GM23338 (cell line): ENCODE measurements around the gene SESN1. TPM values are rescaled to one million over a fixed set of nuclear protein-coding genes. Genes with fewer than 3 reads are reported as not detected.

Source experiments
- ATAC-seq: fragments of 200-7000 bp; cut with Tn5 transposase; 3 replicates; pipeline ENCODE4 v1.9.1; 2020
- DNase-seq: peaks from one replicate; pipeline ENCODE4 v3.0.0-alpha.2; 2015; ENCODE audit warnings: low spot score
- H2AFZ ChIP-seq: fragments of 200-600 bp; sonication (generic); 2 replicates; pipeline ENCODE4 v1.8.0; 2016; ENCODE audit warnings: antibody characterized with exemption, mild to moderate bottlenecking, moderate library complexity
- H3F3A ChIP-seq: fragments of 200-600 bp; sonication (generic); replicated peaks from 2 replicates; pipeline ENCODE4 v1.8.0; 2017; ENCODE audit warnings: antibody characterized with exemption, mixed run types, low read depth
- H3K27ac ChIP-seq: fragments of 200-600 bp; sonication (generic); 2 replicates; pipeline ENCODE4 v1.6.1; 2016; ENCODE audit warnings: low read depth
- H3K27me3 ChIP-seq: fragments of 200-600 bp; sonication (generic); 2 replicates; pipeline ENCODE4 v1.8.0; 2016; ENCODE audit warnings: mild to moderate bottlenecking, mixed run types, moderate library complexity; ENCODE audit not compliant: insufficient read depth
- H3K36me3 ChIP-seq: fragments of 200-600 bp; sonication (generic); 2 replicates; pipeline ENCODE4 v1.8.0; 2016; ENCODE audit warnings: mild to moderate bottlenecking; ENCODE audit not compliant: insufficient read depth
- H3K4me1 ChIP-seq: fragments of 200-600 bp; sonication (generic); 2 replicates; pipeline ENCODE4 v1.8.0; 2016; ENCODE audit warnings: mild to moderate bottlenecking, moderate library complexity; ENCODE audit not compliant: insufficient read depth
- H3K4me2 ChIP-seq: fragments of 200-600 bp; sonication (generic); 2 replicates; pipeline ENCODE4 v1.7.1; 2017; ENCODE audit warnings: mixed run types
- H3K4me3 ChIP-seq: fragments of 200-600 bp; sonication (generic); 2 replicates; pipeline ENCODE4 v1.6.1; 2016; ENCODE audit warnings: mixed run types
- H3K79me2 ChIP-seq: fragments of 200-600 bp; sonication (generic); replicated peaks from 2 replicates; pipeline ENCODE4 v1.8.0; 2017; ENCODE audit warnings: mild to moderate bottlenecking; ENCODE audit not compliant: insufficient read depth
- H3K9me2 ChIP-seq: fragments of 200-600 bp; sonication (generic); 2 replicates; pipeline ENCODE4 v1.8.0; 2017; ENCODE audit not compliant: insufficient read depth
- H4K20me1 ChIP-seq: fragments of 200-600 bp; sonication (generic); replicated peaks from 2 replicates; pipeline ENCODE4 v1.8.0; 2017; ENCODE audit warnings: mild to moderate bottlenecking; ENCODE audit not compliant: insufficient read depth
- H3K27ac Mint-ChIP-seq: 2 replicates; pipeline ENCODE4 v1.8.0; 2020; ENCODE audit warnings: inconsistent platforms, mild to moderate bottlenecking, moderate library complexity, mixed read lengths
- H3K27me3 Mint-ChIP-seq: 3 replicates; pipeline ENCODE4 v1.8.0; 2022; ENCODE audit warnings: low read depth, mild to moderate bottlenecking, moderate library complexity, mixed read lengths, inconsistent platforms; ENCODE audit not compliant: insufficient read depth, poor library complexity
- H3K36me3 Mint-ChIP-seq: 3 replicates; pipeline ENCODE4 v1.8.0; 2021; ENCODE audit warnings: low read depth, mild to moderate bottlenecking, inconsistent platforms, moderate library complexity, mixed read lengths
- H3K4me1 Mint-ChIP-seq: 3 replicates; pipeline ENCODE4 v1.8.0; 2020; ENCODE audit warnings: mild to moderate bottlenecking, inconsistent platforms, mixed read lengths
- H3K4me3 Mint-ChIP-seq: 3 replicates; pipeline ENCODE4 v1.8.0; 2021; ENCODE audit warnings: moderate library complexity, mild to moderate bottlenecking, inconsistent platforms, mixed read lengths
- H3K9me3 Mint-ChIP-seq: 3 replicates; pipeline ENCODE4 v1.8.0; 2020; ENCODE audit warnings: moderate library complexity, mild to moderate bottlenecking, inconsistent platforms, mixed read lengths
- CREB1 ChIP-seq: fragments of 250-450 bp; sonication (Bioruptor Pico); IDR thresholded peaks from 2 replicates; pipeline ENCODE4 v1.5.0; 2020; ENCODE audit warnings: low read depth, mild to moderate bottlenecking, moderate library complexity
- CTCF ChIP-seq, 2 experiments: fragments of 200-600 bp in 1 of 2; sonication (generic) in 1 of 2; conservative IDR thresholded peaks; 2 replicates each; pipeline versions ENCODE4 v1.5.1 to v1.6.1; 2016 to 2017; ENCODE audit warnings: antibody characterized with exemption in 2 of 2, low read depth in 2 of 2, mild to moderate bottlenecking in 2 of 2, moderate library complexity in 1 of 2
- EZH2 ChIP-seq: fragments of 200-600 bp; sonication (generic); IDR thresholded peaks from one replicate; pipeline ENCODE4 v1.8.0; 2017; ENCODE audit warnings: antibody characterized with exemption, mild to moderate bottlenecking, low read depth; ENCODE audit not compliant: unreplicated experiment
- EZH2phosphoT487 ChIP-seq: fragments of 200-600 bp; sonication (generic); IDR thresholded peaks from one replicate; pipeline ENCODE4 v1.8.1; 2018; ENCODE audit warnings: antibody characterized with exemption; ENCODE audit not compliant: unreplicated experiment
- JUNB ChIP-seq: IDR thresholded peaks from one replicate; pipeline ENCODE4 v1.6.1; 2016; ENCODE audit warnings: antibody characterized with exemption; ENCODE audit not compliant: unreplicated experiment
- NANOG ChIP-seq: IDR thresholded peaks from 2 replicates; pipeline ENCODE4 v1.6.1; 2016; ENCODE audit warnings: antibody characterized with exemption, borderline replicate concordance
- POLR2AphosphoS5 ChIP-seq: IDR thresholded peaks from 2 replicates; pipeline ENCODE4 v1.6.1; 2016; ENCODE audit warnings: antibody characterized with exemption, low read depth
- STAT1 ChIP-seq: IDR thresholded peaks from one replicate; pipeline ENCODE4 v1.6.1; 2016; ENCODE audit warnings: antibody characterized with exemption; ENCODE audit not compliant: unreplicated experiment
- polyA plus RNA-seq: library from polyadenylated mRNA; unstranded; fragments of >200 nt; fragmentation: Nextera tagmentation; extraction: Ambion mirVana; gene quantifications from 2 replicates; pipeline ENCODE4 v1.2.1, GENCODE V29; 2016
- total RNA-seq: library from RNA; depleted of rRNA; stranded (reverse); fragments of >200 nt; shearing (Covaris generic); gene quantifications from 2 replicates; pipeline ENCODE4 v1.2.3, GENCODE V29; 2014
- TF ChIP-seq, protein P1 (sequence below): fragments of 250-450 bp; sonication (Bioruptor Pico); IDR thresholded peaks from 2 replicates; pipeline ENCODE4 v1.5.0; 2020; ENCODE audit warnings: mild to moderate bottlenecking, moderate library complexity

Gene SESN1
- total and polyA plus RNA-seq, 2 experiments from 2014 or later = 26.2 to 36.4 TPM

- TF ChIP-seq, protein P1, sequence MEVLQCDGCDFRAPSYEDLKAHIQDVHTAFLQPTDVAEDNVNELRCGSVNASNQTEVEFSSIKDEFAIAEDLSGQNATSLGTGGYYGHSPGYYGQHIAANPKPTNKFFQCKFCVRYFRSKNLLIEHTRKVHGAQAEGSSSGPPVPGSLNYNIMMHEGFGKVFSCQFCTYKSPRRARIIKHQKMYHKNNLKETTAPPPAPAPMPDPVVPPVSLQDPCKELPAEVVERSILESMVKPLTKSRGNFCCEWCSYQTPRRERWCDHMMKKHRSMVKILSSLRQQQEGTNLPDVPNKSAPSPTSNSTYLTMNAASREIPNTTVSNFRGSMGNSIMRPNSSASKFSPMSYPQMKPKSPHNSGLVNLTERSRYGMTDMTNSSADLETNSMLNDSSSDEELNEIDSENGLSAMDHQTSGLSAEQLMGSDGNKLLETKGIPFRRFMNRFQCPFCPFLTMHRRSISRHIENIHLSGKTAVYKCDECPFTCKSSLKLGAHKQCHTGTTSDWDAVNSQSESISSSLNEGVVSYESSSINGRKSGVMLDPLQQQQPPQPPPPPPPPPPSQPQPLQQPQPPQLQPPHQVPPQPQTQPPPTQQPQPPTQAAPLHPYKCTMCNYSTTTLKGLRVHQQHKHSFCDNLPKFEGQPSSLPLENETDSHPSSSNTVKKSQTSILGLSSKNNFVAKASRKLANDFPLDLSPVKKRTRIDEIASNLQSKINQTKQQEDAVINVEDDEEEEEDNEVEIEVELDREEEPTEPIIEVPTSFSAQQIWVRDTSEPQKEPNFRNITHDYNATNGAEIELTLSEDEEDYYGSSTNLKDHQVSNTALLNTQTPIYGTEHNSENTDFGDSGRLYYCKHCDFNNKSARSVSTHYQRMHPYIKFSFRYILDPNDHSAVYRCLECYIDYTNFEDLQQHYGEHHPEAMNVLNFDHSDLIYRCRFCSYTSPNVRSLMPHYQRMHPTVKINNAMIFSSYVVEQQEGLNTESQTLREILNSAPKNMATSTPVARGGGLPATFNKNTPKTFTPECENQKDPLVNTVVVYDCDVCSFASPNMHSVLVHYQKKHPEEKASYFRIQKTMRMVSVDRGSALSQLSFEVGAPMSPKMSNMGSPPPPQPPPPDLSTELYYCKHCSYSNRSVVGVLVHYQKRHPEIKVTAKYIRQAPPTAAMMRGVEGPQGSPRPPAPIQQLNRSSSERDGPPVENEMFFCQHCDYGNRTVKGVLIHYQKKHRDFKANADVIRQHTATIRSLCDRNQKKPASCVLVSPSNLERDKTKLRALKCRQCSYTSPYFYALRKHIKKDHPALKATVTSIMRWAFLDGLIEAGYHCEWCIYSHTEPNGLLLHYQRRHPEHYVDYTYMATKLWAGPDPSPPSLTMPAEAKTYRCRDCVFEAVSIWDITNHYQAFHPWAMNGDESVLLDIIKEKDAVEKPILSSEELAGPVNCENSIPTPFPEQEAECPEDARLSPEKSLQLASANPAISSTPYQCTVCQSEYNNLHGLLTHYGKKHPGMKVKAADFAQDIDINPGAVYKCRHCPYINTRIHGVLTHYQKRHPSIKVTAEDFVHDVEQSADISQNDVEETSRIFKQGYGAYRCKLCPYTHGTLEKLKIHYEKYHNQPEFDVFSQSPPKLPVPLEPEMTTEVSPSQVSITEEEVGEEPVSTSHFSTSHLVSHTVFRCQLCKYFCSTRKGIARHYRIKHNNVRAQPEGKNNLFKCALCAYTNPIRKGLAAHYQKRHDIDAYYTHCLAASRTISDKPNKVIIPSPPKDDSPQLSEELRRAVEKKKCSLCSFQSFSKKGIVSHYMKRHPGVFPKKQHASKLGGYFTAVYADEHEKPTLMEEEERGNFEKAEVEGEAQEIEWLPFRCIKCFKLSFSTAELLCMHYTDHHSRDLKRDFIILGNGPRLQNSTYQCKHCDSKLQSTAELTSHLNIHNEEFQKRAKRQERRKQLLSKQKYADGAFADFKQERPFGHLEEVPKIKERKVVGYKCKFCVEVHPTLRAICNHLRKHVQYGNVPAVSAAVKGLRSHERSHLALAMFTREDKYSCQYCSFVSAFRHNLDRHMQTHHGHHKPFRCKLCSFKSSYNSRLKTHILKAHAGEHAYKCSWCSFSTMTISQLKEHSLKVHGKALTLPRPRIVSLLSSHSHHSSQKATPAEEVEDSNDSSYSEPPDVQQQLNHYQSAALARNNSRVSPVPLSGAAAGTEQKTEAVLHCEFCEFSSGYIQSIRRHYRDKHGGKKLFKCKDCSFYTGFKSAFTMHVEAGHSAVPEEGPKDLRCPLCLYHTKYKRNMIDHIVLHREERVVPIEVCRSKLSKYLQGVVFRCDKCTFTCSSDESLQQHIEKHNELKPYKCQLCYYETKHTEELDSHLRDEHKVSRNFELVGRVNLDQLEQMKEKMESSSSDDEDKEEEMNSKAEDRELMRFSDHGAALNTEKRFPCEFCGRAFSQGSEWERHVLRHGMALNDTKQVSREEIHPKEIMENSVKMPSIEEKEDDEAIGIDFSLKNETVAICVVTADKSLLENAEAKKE (CRISPR knock-in tag) = no peak
- no peak for TF ChIP-seq JUNB
- no peak for TF ChIP-seq POLR2AphosphoS5
- TF ChIP-seq CREB1 (CRISPR knock-in tag) = no peak
- no peak for TF ChIP-seq STAT1
Observed at GRCh38 chr6:109029313-109029712, 65.3 kb downstream of the SESN1 start (continued).

- H3K9me3 Mint-ChIP-seq = no peaks in the 10 kb centered on the region
- H3K9me2 ChIP-seq = no peaks in the 10 kb centered on the region
- no peak overlapping the region for H3K27ac Mint-ChIP-seq
- peaks cover 4% of the 10 kb centered on the region for H3K27me3 Mint-ChIP-seq
- H3K36me3 ChIP-seq = no peaks in the 10 kb centered on the region
- TF ChIP-seq CTCF (conservative IDR thresholded peaks at IDR 0.05; ENCODE audit: low read depth in 2 of 2) (no peak), NANOG (no peak), EZH2phosphoT487 (no peak), STAT1 (no peak), CREB1 (CRISPR knock-in tag) (no peak), EZH2 (no peak), POLR2AphosphoS5 (no peak)
- no peak overlapping the region for H3K4me3 Mint-ChIP-seq
- no peaks in the 10 kb centered on the region for H3K36me3 Mint-ChIP-seq
- H3K79me2 ChIP-seq = no peaks in the 10 kb centered on the region
- H3K4me2 ChIP-seq = no peak overlapping the region
- H3K4me1 ChIP-seq = no peaks in the 10 kb centered on the region
- H4K20me1 ChIP-seq = no peaks in the 10 kb centered on the region
- no peak overlapping the region for H3K4me3 ChIP-seq
- no peaks in the 10 kb centered on the region for H3K27me3 ChIP-seq
- peaks cover 4% of the 10 kb centered on the region; the same call in 1 of the 3 replicates for H3K4me1 Mint-ChIP-seq
- H3F3A ChIP-seq = no peaks in the 10 kb centered on the region
- H3K27ac ChIP-seq = no peak overlapping the region
- DNase-seq = no peak
- no peak overlapping the region for H2AFZ ChIP-seq
- ATAC-seq = no peak
Observed at GRCh38 chr6:109028439-109028838, 66.2 kb downstream of the SESN1 start.
